ENCODE measurements around the gene ZNF385D. TPM values are rescaled to one million over a fixed set of nuclear protein-coding genes. Genes with fewer than 3 reads are reported as not detected.

The ZNF385D gene
- total RNA-seq, 1 experiment from 2014 or later = 13.0 TPM

DNA sequence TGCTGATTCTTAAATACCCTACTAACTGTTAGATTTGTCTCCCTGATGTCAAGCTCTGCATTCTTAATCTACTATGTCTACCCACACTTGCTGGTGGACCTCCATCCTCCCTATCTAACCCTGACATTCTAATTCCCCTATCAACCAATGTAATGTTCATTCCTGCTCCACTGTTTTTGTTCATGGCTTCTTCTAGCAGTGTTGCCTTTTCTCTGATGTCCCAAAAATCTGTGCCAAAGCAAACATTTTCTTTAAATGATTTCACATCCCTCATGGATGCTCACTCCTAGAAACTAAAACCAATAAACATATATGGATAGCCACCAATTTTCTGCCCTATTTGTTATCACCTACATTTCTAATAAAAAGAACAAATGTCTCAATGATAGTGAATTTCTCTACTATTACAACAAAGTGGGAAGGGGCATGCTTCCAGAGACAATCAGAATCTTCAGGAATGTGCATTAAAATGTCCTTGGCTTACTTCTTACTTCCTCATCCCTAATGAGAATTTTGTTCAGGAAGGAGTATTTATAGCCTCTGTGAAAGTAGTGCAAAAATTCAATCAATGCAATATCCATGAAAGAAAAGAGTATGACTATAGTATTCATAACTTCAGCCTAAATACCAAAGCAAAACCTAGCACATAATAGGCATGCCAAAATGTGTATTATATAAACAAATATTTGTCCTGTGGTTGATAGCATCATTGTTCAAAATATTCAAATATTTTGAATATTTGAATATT lies 273.3 kb downstream of the ZNF385D start:
- no TSS peak for BruUV-seq (replicated peaks)
- H3K4me3 ChIP-seq (ENCODE audit: low read depth in 2 of 2, low read length in 2 of 2) = no peak overlapping the region
- no peaks in the 10 kb centered on the region for H3K9me3 ChIP-seq (ENCODE audit: control insufficient read depth, insufficient read depth, low read depth, low read length)
- DNase-seq (ENCODE audit: low read depth, low spot score) = no peak
- intact Hi-C loops (cut with micrococcal nuclease; ENCODE audit: unreplicated experiment) (no loop called here), in situ Hi-C loops (cut with HindIII; ENCODE audit: low pct_unique_long_range_greater_than_20kb, low sequenced_read_pairs) (no loop called here)
- TF ChIP-seq, protein P1, sequence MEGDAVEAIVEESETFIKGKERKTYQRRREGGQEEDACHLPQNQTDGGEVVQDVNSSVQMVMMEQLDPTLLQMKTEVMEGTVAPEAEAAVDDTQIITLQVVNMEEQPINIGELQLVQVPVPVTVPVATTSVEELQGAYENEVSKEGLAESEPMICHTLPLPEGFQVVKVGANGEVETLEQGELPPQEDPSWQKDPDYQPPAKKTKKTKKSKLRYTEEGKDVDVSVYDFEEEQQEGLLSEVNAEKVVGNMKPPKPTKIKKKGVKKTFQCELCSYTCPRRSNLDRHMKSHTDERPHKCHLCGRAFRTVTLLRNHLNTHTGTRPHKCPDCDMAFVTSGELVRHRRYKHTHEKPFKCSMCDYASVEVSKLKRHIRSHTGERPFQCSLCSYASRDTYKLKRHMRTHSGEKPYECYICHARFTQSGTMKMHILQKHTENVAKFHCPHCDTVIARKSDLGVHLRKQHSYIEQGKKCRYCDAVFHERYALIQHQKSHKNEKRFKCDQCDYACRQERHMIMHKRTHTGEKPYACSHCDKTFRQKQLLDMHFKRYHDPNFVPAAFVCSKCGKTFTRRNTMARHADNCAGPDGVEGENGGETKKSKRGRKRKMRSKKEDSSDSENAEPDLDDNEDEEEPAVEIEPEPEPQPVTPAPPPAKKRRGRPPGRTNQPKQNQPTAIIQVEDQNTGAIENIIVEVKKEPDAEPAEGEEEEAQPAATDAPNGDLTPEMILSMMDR (IDR thresholded peaks at IDR 0.05) = no peak
- TF ChIP-seq TCF7L2 (IDR thresholded peaks at IDR 0.05; ENCODE audit: low read depth, low read length) = no peak
- no peak for TF ChIP-seq SIN3A (IDR thresholded peaks at IDR 0.05; ENCODE audit: borderline replicate concordance, insufficient read depth, low read depth, low read length)
- TF ChIP-seq, protein P2, sequence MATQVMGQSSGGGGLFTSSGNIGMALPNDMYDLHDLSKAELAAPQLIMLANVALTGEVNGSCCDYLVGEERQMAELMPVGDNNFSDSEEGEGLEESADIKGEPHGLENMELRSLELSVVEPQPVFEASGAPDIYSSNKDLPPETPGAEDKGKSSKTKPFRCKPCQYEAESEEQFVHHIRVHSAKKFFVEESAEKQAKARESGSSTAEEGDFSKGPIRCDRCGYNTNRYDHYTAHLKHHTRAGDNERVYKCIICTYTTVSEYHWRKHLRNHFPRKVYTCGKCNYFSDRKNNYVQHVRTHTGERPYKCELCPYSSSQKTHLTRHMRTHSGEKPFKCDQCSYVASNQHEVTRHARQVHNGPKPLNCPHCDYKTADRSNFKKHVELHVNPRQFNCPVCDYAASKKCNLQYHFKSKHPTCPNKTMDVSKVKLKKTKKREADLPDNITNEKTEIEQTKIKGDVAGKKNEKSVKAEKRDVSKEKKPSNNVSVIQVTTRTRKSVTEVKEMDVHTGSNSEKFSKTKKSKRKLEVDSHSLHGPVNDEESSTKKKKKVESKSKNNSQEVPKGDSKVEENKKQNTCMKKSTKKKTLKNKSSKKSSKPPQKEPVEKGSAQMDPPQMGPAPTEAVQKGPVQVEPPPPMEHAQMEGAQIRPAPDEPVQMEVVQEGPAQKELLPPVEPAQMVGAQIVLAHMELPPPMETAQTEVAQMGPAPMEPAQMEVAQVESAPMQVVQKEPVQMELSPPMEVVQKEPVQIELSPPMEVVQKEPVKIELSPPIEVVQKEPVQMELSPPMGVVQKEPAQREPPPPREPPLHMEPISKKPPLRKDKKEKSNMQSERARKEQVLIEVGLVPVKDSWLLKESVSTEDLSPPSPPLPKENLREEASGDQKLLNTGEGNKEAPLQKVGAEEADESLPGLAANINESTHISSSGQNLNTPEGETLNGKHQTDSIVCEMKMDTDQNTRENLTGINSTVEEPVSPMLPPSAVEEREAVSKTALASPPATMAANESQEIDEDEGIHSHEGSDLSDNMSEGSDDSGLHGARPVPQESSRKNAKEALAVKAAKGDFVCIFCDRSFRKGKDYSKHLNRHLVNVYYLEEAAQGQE (IDR thresholded peaks at IDR 0.05; ENCODE audit: insufficient read depth in 1 of 2, low read depth in 2 of 2, low read length in 1 of 2) = no peak
- TF ChIP-seq POLR2AphosphoS5 (IDR thresholded peaks at IDR 0.05; ENCODE audit: low read depth, low read length) = no peak
- no peak for ATAC-seq
- no peak overlapping the region for H3K27ac ChIP-seq (ENCODE audit: low read length)
- ChIA-PET POLR2A (no interaction called here), CTCF (no interaction called here)
- no peaks in the 10 kb centered on the region for H3K27me3 ChIP-seq (ENCODE audit: control insufficient read depth, insufficient read depth, low read length)
- no peaks in the 10 kb centered on the region for H3K4me1 ChIP-seq (ENCODE audit: control insufficient read depth, insufficient read depth, low read length)
- no peaks in the 10 kb centered on the region for H3K36me3 ChIP-seq (ENCODE audit: control insufficient read depth, insufficient read depth, low read length)

DNA sequence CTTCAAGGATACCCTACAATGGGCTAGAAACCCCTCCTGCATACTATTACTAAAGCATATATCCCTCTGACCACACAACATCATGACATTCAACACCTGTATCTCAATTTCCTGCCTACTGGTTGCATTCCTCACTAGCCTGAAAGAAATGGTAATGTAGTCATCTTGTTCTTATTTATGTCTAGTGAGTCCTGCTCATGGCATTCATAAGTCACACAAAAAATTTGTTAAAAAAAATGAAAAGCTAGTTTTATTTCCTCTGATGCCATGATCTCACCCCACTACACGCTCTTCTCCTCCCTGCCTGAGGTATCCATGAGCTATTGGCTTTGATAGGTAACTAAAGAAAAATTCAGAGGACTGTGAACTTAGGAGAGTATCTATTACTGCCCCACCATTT lies 284.5 kb downstream of the ZNF385D start:
- ChIA-PET CTCF (no interaction called here), POLR2A (no interaction called here)
- Histone ChIP-seq H3K27me3 (ENCODE audit: control insufficient read depth, insufficient read depth, low read length) (no peaks in the 10 kb centered on the region), H3K27ac (ENCODE audit: low read length) (no peak overlapping the region), H3K4me1 (ENCODE audit: control insufficient read depth, insufficient read depth, low read length) (no peaks in the 10 kb centered on the region), H3K36me3 (ENCODE audit: control insufficient read depth, insufficient read depth, low read length) (no peaks in the 10 kb centered on the region), H3K9me3 (ENCODE audit: control insufficient read depth, insufficient read depth, low read depth, low read length) (no peaks in the 10 kb centered on the region), H3K4me3 (ENCODE audit: low read depth in 2 of 2, low read length in 2 of 2) (no peak overlapping the region)
- intact Hi-C loops (cut with micrococcal nuclease; ENCODE audit: unreplicated experiment) (no loop called here), in situ Hi-C loops (cut with HindIII; ENCODE audit: low pct_unique_long_range_greater_than_20kb, low sequenced_read_pairs) (no loop called here)
- no peak for DNase-seq (ENCODE audit: low read depth, low spot score)
- no TSS peak for BruUV-seq (replicated peaks)
- no peak for ATAC-seq
- TF ChIP-seq, protein P2 (IDR thresholded peaks at IDR 0.05; ENCODE audit: insufficient read depth in 1 of 2, low read depth in 2 of 2, low read length in 1 of 2) = no peak
- no peak for TF ChIP-seq SIN3A (IDR thresholded peaks at IDR 0.05; ENCODE audit: borderline replicate concordance, insufficient read depth, low read depth, low read length)
- TF ChIP-seq POLR2AphosphoS5 (IDR thresholded peaks at IDR 0.05; ENCODE audit: low read depth, low read length) = no peak
- no peak for TF ChIP-seq TCF7L2 (IDR thresholded peaks at IDR 0.05; ENCODE audit: low read depth, low read length)
- TF ChIP-seq, protein P1 (IDR thresholded peaks at IDR 0.05) = no peak
